Stomach (tissue), 9 donors: ENCODE measurements around the gene MLLT6. TPM values are rescaled to one million over a fixed set of nuclear protein-coding genes. Genes with fewer than 3 reads are reported as not detected.

Experiments used
- DNase-seq, 2 donors: peaks; one replicate each; pipeline versions ENCODE4 v3.0.0 to v3.0.0-alpha.2; 2013 to 2019
- H3K27ac ChIP-seq, 5 donors: fragments of 200-600 bp in 4 of 5; sonication (generic) in 4 of 5; one replicate each; pipeline ENCODE4 v1.5.1; 2013 to 2019; ENCODE audit warnings: mild to moderate bottlenecking in 1 of 5, moderate library complexity in 1 of 5
- H3K27me3 ChIP-seq, 3 donors: fragments of 200-600 bp; sonication (generic); one replicate each; pipeline ENCODE4 v1.5.1; 2017 to 2019; ENCODE audit warnings: mixed run types in 1 of 3
- H3K36me3 ChIP-seq, 4 donors: fragments of 200-600 bp; sonication (generic); 1 replicate in 3 of 4; 2 replicates in 1 of 4; pipeline ENCODE4 v1.5.1; 2016 to 2019
- H3K4me1 ChIP-seq, 4 donors: fragments of 200-600 bp; sonication (generic); one replicate each; pipeline ENCODE4 v1.5.1; 2016 to 2019
- H3K4me3 ChIP-seq, 4 donors: fragments of 200-600 bp; sonication (generic) in 3 of 4; one replicate each; pipeline ENCODE4 v1.5.1; 2016 to 2019; ENCODE audit warnings: mild to moderate bottlenecking in 1 of 4
- H3K9me3 ChIP-seq, 4 donors: fragments of 200-600 bp; sonication (generic); one replicate each; pipeline ENCODE4 v1.5.1; 2016 to 2019
- CTCF ChIP-seq, 7 experiments: fragments of 450-650 bp in 4 of 7; fragments of 200-600 bp in 3 of 7; sonication (generic) in 3 of 7; IDR thresholded peaks; one replicate each; pipeline ENCODE4 v1.5.1; 2016 to 2019; ENCODE audit warnings: antibody characterized with exemption in 7 of 7, control low read depth in 2 of 7, mild to moderate bottlenecking in 1 of 7
- EP300 ChIP-seq: sonication (generic); formaldehyde crosslinking; IDR thresholded peaks from one replicate; pipeline ENCODE4 v1.6.1; 2017; ENCODE audit warnings: antibody characterized with exemption
- POLR2A ChIP-seq, 4 donors: fragments of 450-650 bp; IDR thresholded peaks; one replicate each; pipeline ENCODE4 v1.6.1; 2016; ENCODE audit warnings: antibody characterized with exemption in 4 of 4, control low read depth in 2 of 4, mild to moderate bottlenecking in 1 of 4, moderate library complexity in 1 of 4
- POLR2AphosphoS5 ChIP-seq, 3 donors: sonication (generic); formaldehyde crosslinking; IDR thresholded peaks; one replicate each; pipeline ENCODE4 v1.6.1; 2016; ENCODE audit warnings: antibody characterized with exemption in 3 of 3
- WGBS, 5 donors: extraction: QIAGEN DNeasy Blood & Tissue Kit in 3 of 5; methylation state at CpG; one replicate each; pipeline versions ENCODE4 v1.1.5 to v1.1.7; 2013 to 2018; 5-methylcytosine and 5-hydroxymethylcytosine counted together
- intact Hi-C: fragments of 100-400 bp; cut with DNase I; formaldehyde crosslinking; loops from one replicate; pipeline ENCODE4 v1.15.1; 2023; ENCODE audit warnings: low total_unique reads
- polyA plus RNA-seq, 3 donors: library from polyadenylated mRNA; stranded (reverse); fragments of 200-250 nt; gene quantifications; one replicate each; pipeline ENCODE4 v1.2.3, GENCODE V29; 2013
- total RNA-seq, 5 donors: library from RNA; depleted of rRNA; stranded (reverse); fragments of >200 nt; gene quantifications; one replicate each; pipeline versions ENCODE4 v1.1.0 to v1.2.3, GENCODE V29; 2014 to 2016
- donor health status: healthy with polysubstance abuse.
- donor health status: Bipolar disorder and iron deficiency.
- donor health status: healthy.

MLLT6 gene
- total and polyA plus RNA-seq, 8 donors: 26.0 to 312 (median 55.7) TPM

GRCh38 chr17:38709104-38709820, 4.2 kb downstream of the MLLT6 start:
- Histone ChIP-seq H3K27ac (no peak overlapping the region), H3K9me3 (no peaks in the 10 kb centered on the region), H3K4me1 (peaks cover 6 to 60% (median 24%) of the 10 kb centered on the region in 4 donors), H3K36me3 (peaks cover 43 to 72% (median 67%) of the 10 kb centered on the region in 4 donors), H3K4me3 (no peak overlapping the region), H3K27me3 (no peaks in the 10 kb centered on the region)
- WGBS, 5 donors: 84 to 92% (median 87%) methylated on average over 15 to 18 of the region's 18 CpGs
- intact Hi-C loops: no loop called here
- no peak for TF ChIP-seq CTCF (IDR thresholded peaks at IDR 0.05)
- TF ChIP-seq POLR2AphosphoS5 (IDR thresholded peaks at IDR 0.05): no peak
- no peak for TF ChIP-seq POLR2A (IDR thresholded peaks at IDR 0.05)
- TF ChIP-seq EP300: no peak
- no peak for DNase-seq

GRCh38 chr17:38709864-38710603, 5.0 kb downstream of the MLLT6 start:
- no peaks in the 10 kb centered on the region for H3K9me3 ChIP-seq
- intact Hi-C loops: no loop called here
- 67 to 79% (median 71%) methylated on average over 13 of the region's 13 CpGs for WGBS, 5 donors
- TF ChIP-seq EP300: no peak
- no peak for TF ChIP-seq POLR2A (IDR thresholded peaks at IDR 0.05)
- TF ChIP-seq CTCF (IDR thresholded peaks at IDR 0.05): no peak
- TF ChIP-seq POLR2AphosphoS5 (IDR thresholded peaks at IDR 0.05): no peak
- H3K4me1 ChIP-seq: peaks cover 6 to 62% (median 22%) of the 10 kb centered on the region in 4 donors
- no peak for DNase-seq
- H3K27me3 ChIP-seq: no peaks in the 10 kb centered on the region
- H3K4me3 ChIP-seq: no peak overlapping the region
- peaks cover 50 to 80% (median 75%) of the 10 kb centered on the region in 4 donors for H3K36me3 ChIP-seq
- H3K27ac ChIP-seq: no peak overlapping the region

- Histone ChIP-seq H3K9me3 (no peaks in the 10 kb centered on the region), H3K4me3 (no peak overlapping the region), H3K36me3 (peaks cover 54 to 85% (median 80%) of the 10 kb centered on the region in 4 donors), H3K4me1 (peaks cover 6 to 67% (median 22%) of the 10 kb centered on the region in 4 donors), H3K27me3 (no peaks in the 10 kb centered on the region), H3K27ac (no peak overlapping the region)
- intact Hi-C loops: no loop called here
- WGBS, 5 donors: 86 to 90% (median 88%) methylated on average over 3 of the region's 3 CpGs
- TF ChIP-seq POLR2AphosphoS5 (IDR thresholded peaks at IDR 0.05) (no peak), EP300 (no peak), POLR2A (IDR thresholded peaks at IDR 0.05) (no peak), CTCF (IDR thresholded peaks at IDR 0.05) (no peak)
- no peak for DNase-seq
Measured at GRCh38 chr17:38710604-38710962, 5.5 kb downstream of the MLLT6 start.

GRCh38 chr17:38710985-38711384, 5.9 kb downstream of the MLLT6 start:
- TF ChIP-seq CTCF (IDR thresholded peaks at IDR 0.05): no peak
- TF ChIP-seq POLR2AphosphoS5 (IDR thresholded peaks at IDR 0.05): no peak
- Histone ChIP-seq H3K36me3 (peaks cover 57 to 89% (median 84%) of the 10 kb centered on the region in 4 donors), H3K9me3 (no peaks in the 10 kb centered on the region), H3K4me3 (no peak overlapping the region), H3K27me3 (no peaks in the 10 kb centered on the region), H3K27ac (no peak overlapping the region), H3K4me1 (peaks cover 6 to 68% (median 22%) of the 10 kb centered on the region in 4 donors)
- intact Hi-C loops: no loop called here
- DNase-seq: no peak
- 62 to 78% (median 66%) methylated on average over 5 of the region's 5 CpGs for WGBS, 5 donors
